NB4 (cell line): ENCODE results near the gene TAS2R1.

Experiments used
- CTCF ChIP-seq: IDR thresholded peaks from one replicate; pipeline ENCODE4 v1.5.1; 2012; ENCODE audit warnings: low read depth, low read length
- MYC ChIP-seq: IDR thresholded peaks from 2 replicates; pipeline ENCODE4 v1.6.1; 2011; ENCODE audit warnings: low read depth, low read length
- POLR2A ChIP-seq: IDR thresholded peaks from 2 replicates; pipeline ENCODE4 v1.6.1; 2011; ENCODE audit warnings: mild to moderate bottlenecking; ENCODE audit not compliant: insufficient read length; ENCODE audit errors: extremely low read depth
- TF ChIP-seq, protein P1 (sequence below): IDR thresholded peaks from 2 replicates; pipeline ENCODE4 v1.6.1; 2011; ENCODE audit warnings: low read depth, low read length

- TF ChIP-seq CTCF, result no peak
- TF ChIP-seq, protein P1, sequence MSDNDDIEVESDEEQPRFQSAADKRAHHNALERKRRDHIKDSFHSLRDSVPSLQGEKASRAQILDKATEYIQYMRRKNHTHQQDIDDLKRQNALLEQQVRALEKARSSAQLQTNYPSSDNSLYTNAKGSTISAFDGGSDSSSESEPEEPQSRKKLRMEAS, result no peak
- TF ChIP-seq POLR2A, result no peak
- no peak for TF ChIP-seq MYC
These were observed 33.3 kb downstream of the TAS2R1 start for GRCh38 chr5:9596824-9597223.
